HPDE6-E6E7 (cell line): ENCODE data around the gene ABCB1.
"Not testable (repeated sequence)": the region's sequence is repeated elsewhere in the genome, so short reads cannot be mapped to it uniquely, and the experiment has no call there.

Experiments
- DNase-seq: peaks from one replicate; pipeline ENCODE4 v3.0.0; 2011; ENCODE audit warnings: missing footprints; ENCODE audit errors: extremely low spot score

Gene ABCB1

GRCh38 chr7:87575521-87575920 is 25.2 kb downstream of the ABCB1 start:
- no peak for DNase-seq

DNA sequence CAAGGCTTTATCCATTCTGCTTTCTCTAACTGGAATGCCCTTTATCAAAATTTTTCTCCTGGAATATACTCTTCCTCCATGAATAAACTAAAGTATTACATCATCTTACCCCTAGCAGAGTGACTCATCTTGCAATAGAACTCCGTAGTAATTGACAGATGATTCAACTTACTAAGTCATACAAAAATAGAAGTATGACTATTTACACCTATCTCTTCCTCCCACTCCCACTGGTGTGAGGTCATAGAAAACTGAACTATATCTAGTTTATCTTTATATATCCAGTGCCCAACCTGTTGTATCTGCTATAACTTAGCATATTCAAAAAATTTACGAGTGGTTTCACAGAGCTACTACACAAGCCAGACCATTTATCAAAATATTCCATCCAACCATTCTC is 26.1 kb downstream of the ABCB1 start:
- DNase-seq, result peak; percentile 51

- not testable (repeated sequence) for DNase-seq
Measured at GRCh38 chr7:87572513-87572912, 28.2 kb downstream of the ABCB1 start.

GRCh38 chr7:87570178-87570577 is 30.5 kb downstream of the ABCB1 start:
- DNase-seq, result no peak

DNA sequence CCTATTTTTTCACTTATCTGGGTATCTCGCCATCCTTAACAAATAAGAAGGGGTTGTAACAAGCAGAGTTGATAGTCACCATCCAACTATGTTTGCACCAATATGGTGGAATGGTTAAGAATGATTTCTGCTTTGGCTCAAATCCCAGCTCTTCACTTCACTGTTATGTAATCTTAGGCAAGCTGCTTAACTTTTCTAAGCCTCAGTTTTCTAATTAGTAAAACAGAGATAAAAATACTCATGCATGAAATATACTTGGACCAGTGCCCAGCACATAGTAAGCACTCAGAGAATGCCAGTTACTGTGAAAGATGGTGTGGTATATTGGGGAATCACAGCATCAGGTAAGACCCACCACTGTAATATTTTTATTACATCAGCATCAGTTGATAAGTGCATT is 33.6 kb downstream of the ABCB1 start:
- no peak for DNase-seq

GRCh38 chr7:87566311-87566900 is 34.3 kb downstream of the ABCB1 start:
- no peak for DNase-seq

DNA sequence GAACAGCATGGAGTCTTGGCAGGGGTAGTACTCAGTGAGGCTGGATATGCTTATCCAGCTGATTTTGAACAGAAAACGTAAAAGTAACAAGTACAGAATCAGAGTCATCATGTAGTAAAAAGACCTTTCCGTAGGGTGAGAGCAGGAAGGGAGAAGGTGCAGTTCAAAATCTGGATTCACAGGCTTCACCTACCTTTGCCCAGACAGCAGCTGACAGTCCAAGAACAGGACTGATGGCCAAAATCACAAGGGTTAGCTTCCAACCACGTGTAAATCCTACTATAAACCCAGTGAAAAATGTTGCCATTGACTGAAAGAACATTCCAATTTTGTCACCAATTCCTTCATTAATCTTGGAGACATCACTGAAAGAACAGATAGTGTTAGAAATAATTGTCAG is 34.8 kb downstream of the ABCB1 start:
- no peak for DNase-seq

DNA sequence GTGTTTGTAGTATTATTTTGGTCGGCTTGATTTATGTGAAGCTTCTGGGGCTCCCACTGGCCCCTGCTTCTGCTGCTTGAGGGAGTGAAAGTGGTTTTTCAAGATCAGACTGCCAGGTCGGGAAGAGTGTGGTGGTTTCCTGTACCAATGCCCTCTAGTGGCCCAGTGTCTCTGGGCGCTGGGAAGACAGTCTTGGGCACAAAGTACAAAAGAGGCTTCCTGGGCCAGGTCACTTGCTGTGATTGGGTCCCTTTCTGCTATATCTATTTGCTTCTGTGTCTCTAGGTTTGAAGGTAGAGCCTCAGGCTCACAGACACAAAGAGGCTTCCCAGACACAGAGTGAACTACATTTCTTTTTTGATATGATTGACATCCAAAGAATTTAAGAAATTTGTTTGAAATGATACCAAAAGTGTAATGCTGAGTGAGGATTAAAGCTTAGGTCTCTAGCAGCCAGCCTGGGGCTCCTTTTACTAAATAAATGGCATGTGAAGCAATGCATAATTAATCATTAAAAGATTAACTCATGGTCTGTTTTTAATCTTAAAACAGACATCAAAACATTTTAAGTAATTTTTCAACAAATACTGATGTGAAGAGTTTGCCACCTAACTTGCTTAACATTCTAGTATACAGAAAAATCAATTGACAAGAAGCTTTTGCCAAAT is 36.3 kb downstream of the ABCB1 start:
- DNase-seq, result peak; percentile 21

- no peak for DNase-seq
Measured at GRCh38 chr7:87561702-87562101, 39.0 kb downstream of the ABCB1 start.

DNA sequence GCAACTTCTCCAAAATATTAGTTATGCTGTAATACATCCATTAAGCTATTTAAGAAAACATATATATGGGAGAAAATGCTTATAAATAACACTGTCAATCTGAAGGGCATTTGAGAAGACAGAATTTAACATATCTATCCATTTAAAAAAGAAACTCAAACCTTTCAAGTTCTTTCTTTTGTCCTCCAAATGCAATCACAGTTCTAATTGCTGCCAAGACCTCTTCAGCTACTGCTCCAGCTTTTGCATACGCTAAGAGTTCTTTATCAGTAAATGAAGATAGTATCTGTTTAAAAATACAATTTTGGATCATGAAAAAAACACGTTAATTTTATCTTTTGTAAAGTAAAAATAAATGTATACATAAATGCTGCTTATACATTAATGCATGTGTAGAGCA is 39.6 kb downstream of the ABCB1 start:
- no peak for DNase-seq

DNA sequence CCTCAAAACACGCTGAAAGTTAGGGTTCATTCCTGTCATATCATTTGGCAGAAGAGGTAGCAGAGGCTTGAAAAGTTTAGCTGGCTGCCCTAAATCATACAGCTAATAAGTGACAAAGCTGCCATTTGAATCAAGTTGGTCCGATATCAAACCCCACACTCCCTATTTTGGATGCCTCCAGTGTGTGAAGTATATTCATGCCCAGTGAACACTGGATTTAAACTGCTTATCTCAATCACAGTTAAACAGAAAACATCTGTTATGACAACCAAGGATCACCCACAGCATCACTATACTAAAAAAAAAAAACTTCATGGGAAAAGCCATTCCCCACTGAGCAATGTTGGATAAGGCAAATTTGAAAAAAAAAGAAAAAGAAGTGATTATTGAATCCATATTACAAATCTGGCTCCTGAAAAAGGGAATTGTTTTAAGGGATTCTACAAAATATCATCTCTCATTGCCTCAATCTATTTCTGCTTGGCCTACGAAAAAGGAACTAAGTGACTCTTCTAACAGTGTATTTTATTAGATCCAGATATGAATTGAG is 48.3 kb downstream of the ABCB1 start:
- no peak for DNase-seq

DNA sequence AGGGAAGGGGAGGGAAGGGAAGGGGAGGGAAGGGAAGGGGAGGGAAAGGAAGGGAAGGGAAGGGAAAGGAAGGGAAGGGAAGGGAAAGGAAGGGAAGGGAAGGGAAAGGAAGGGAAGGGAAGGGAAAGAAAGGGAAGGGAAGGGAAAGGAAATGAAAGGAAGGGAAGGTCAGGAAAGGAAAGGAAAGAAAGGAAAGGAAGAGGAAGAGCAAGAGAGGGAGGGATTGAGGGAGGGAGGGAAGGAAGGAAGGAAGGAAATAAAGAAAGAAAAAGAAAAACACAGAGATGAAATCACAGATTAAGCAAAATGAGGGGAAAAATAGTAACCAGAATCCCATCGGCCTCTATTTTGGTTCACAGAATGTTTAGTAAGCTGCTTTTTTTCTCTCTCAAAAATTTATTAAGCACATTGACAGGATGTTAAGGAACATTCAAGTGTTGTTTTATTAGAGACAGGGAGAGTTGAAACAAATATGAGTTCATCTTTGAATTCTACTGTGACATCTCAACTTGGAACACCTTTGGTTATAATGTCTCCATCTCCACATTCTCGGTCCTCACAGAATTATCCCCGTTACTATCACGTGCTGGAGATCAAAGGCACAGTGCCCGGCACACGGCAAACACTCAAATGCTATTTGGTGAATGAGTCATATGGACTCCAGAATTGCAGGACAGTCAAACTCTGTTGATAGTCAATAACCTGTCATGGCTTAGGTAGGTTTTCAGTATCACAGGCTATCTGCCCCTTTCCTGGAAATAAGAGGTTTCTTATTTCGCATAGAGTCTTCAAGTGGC is 52.4 kb downstream of the ABCB1 start:
- no peak for DNase-seq

DNA sequence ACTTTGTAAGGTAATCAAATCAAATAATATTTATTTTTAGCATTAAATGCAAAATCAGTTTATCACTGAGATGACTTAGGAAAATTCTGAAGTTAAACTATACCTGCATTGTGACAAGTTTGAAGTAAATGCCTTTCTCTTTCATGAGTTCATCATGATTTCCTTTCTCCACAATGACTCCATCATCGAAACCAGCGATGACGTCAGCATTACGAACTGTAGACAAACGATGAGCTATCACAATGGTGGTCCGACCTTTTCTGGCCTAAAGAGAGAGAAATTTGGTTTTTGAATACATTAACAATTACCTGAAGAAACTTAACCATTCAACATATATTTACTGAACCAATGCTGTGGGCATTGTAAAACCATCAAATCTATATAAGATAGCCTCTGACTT is 54.9 kb downstream of the ABCB1 start:
- DNase-seq, result no peak

DNA sequence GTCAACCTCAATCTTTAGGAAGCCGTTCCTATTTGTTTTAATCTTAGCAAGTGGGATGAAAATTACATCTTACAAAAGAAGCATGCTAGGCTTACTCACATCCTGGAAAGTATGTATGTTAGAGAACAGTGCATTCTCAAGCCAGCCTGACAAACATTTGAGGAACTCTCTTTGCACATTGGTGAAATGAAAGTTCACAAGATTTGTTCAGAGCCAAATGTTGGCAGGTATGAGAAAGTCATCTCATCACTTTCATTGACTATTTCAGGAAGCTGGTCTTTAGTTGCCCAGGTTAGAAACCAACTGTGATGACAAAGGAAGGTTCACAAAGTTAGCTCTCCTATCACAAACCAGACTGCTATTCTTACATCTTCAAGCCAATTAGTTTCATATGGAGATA is 57.1 kb downstream of the ABCB1 start:
- no peak for DNase-seq

GRCh38 chr7:87541648-87542047 is 59.0 kb downstream of the ABCB1 start:
- DNase-seq, result no peak

DNA sequence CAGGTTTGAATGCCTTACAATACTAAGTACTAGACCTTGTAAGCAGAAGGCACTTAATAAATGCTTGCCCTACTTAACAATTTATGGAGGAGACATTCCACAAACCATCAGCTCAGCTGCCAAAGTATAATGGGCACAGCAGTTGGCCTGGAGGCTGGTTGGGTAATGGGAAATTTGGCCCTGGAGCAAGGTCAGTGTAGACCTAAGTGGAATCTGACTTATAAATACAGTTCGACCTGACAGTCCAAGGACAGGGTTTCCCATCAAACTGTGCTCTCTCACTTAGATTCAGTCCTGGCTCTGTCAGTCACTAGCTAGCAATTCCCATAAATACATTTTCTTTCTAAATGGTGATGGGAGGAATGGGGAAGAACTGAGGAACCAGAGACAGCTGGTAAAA is 62.6 kb downstream of the ABCB1 start:
- DNase-seq, result no peak

DNA sequence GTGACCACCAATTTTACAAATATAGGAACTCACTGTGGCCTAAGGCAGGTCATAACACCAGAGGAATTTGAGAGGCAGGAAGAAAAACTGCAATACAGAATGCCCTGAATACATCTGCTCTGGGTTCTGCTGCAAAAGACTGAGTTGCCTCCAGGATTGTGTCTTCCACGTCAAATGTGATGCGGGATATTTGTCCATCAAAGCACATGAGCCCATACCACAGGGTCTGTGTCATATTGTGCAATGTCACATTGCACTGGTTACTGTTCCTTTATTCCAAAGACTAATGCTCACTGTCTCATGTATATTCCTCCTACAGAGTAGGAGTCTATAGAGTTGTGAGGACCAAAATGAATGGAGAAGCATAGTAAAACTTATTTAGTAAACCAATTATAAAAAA is 66.6 kb downstream of the ABCB1 start:
- no peak for DNase-seq

DNA sequence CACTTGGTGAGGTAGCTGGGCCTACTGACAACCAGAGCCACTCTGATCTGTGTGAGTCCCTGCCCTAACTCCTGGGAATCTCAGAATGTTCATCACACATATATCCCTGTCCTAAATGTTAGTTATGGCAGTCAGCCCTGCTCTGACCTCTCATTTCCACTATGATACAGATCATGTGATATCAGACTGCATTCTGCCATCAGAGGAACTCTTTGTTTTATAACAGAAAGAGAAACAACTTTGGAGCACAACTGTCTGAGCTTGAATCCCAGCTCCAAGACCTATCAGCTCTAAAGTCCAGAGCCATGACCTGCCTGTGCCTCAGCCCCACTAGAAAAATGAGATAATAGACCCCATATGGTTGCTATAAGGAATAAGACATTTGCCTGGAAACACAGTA is 70.6 kb downstream of the ABCB1 start:
- no peak for DNase-seq

DNA sequence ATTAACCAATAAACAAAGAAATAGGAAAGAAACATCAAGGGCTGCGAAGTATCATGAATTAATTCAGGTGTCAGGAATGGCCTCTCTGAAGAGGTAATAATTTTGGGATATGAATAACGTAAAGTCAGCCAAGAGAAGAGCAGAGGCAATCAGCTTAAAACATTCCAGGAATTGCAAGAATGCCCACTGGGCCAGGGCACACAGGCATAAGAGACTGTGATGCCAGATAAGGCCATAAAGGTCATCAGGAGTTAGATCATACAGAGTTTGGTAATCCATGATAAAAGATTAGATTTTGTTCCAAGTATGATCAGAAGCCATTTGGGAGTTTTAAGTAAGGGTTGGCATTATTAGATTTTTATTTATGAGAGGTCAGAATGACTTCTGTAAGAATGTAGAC is 72.0 kb downstream of the ABCB1 start:
- no peak for DNase-seq

- no peak for DNase-seq
Measured at GRCh38 chr7:87518735-87519134, 81.9 kb downstream of the ABCB1 start.

GRCh38 chr7:87517891-87518290 is 82.8 kb downstream of the ABCB1 start:
- no peak for DNase-seq

DNA sequence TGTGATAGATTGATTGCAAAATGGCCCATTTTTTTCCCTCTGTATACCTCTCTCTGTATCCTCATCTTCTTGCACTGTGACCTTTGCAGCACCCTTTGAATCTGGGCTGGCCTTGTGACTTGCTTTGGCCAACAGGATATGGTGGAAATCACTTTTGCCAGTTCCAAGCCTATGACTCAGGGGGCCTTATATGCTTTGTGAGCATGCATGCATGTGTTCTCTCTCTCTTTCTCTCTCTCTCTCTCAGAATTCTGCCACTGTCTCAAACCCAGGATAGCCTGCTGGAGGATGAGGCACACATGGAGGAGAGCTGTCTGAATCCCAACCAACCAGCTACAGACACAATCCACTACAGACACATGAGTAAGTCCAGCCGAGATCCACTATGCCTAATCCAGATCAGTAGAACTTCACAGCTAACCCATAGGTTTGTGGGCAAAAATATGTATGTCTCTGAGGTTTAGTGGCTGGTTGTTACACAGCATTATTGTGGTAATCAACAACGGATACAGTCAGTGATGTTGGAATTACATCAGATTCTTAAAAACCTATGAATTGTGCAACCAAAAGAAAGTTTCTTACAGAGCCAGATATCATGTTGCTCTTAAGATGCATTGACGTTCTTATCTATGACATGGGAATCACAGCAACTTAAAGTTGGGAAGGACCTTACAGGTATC is 83.4 kb downstream of the ABCB1 start:
- DNase-seq, result no peak
